CD4-positive, alpha-beta T cell treated with Interleukin-17A for 1 hour (primary cell): ENCODE data around the gene TAS1R2.
"Not testable (repeated sequence)": the region's sequence is repeated elsewhere in the genome, so short reads cannot be mapped to it uniquely, and the experiment has no call there.

Experiments
- DNase-seq: peaks from one replicate; pipeline ENCODE4 v3.0.0-alpha.2; 2020

The TAS1R2 gene

DNA sequence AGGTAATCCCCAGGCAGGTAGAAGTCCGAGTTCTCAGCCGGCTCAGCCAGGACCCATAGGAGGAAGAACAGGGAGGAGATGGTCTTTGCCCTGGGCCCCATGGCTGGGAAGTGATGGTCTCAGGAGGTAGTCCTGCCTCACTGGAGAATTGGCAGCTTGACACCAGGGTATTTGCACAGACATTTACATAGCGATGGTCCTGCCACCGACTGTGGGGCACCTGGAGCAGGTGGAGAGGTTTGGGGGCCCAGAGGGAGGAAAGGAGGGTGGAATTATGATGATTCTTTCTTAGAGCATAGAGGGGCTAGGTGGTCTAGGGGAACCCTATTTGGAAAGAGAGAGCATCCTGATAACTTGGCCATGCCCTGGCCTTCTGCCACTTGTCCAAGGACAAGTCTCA, at the start of gene TAS1R2:
TSS of gene TAS1R2 (minus strand) at position 101 of the 400 bp plus-strand sequence. CDS start at position 101, 0 bp downstream.
- DNase-seq: no peak

GRCh38 chr1:18907917-18908845, 48.7 kb upstream of the TAS1R2 start:
- DNase-seq: no peak

DNA sequence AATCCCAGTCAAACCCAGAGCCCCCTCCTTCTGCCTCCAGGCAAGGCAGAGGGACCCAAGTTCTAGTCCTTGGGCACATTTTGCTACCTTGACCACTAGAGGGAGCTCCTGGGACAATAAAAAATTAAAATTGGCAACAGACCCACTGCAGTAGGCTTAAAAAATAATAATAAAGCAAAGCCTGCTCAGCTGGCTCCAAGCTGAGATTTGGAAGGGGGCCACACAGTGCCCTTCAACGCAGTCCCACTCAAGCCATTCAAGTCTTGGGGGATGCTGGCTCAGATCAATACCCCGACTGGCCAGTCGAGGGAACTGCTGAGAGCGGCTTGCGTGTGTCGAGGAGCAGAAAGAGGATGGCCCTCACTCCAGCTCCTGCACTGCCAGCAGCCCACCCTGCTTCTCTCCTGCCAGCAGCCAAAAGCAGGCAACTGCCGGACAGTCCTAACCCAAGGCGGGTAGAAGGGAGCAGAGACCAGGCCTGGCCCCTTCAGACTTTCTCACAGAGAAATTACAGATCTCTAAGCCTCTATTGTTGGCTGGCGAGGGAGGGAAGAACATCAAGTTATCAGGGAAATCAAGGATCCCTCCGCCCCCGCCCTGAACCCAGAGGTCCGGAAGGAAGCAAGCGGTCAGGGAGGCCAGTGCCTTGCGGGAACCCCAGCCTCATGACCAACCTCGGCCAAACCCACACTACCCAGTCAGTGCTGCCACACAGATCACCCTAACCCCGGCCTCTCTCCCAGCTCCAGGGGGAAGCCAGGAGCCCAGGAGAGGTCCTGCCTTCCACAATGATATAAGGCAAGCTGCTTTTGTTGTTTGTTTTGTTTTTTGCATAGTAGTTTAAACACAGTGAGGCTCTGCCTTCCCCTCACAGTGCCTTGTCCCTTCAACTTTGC, 47.8 kb upstream of the TAS1R2 start:
- peak; percentile 86 for DNase-seq

DNA sequence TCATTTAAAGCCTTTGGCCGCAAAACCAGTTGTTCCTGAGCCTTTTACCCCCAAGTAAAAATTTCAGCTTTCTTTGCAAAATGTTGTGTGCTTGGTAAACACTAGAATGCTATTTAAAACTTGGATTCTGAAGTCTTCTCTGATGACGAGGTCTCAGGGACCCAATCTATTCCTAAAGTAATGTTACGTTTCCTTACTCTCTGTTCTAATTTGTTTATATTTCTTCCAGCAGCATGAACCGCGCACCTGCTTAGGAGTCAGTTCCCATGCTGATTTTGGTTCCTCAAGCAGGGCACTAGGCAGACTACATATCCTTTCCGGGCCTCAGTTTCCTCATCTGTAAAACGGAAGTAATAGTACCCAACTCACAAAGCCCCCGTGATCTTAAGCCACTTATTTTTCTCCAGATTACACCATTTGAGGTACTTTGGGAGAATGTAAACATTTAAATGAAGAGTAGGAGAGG, 43.9 kb upstream of the TAS1R2 start:
- DNase-seq: no peak

DNA sequence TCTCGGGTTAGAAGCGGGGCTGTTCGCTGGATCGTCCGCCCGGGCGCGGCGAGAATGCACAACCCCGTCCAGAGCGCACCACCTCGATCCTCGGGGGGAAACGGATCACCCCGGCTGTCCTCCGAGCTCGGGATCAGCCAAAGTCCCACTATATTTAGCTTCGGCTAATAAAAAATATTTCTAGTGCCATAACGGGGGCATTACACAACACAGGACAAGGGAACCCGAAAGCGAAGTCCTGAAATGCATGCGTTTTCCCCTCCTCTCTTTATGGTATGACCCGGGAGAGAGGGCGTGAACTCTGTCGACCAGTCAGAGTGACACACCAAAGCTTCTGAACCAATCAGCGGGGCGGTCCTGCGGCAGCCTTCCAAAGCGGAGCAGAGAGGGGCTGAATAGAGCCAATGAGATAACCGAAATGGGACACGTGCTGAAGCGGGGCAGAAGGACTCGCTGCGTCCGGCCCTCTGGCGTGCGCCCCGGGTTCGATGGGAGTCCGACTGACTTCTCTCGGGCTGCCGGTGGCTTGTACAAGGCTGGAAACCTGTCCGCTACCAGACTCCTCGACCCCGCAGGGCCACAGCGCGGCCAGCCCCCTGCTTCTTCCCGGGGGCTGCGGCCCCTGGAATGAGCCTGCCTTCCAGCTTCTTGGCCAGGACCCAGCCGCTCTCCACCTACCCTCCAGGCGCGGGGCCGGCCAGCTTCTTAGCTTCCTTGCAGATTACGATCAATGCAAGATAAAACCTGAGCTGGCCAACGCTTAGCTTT, 43.2 kb upstream of the TAS1R2 start, which contains the start of gene ALDH4A1:
TSS of gene ALDH4A1 (minus strand) at position 33 of the 768 bp plus-strand sequence. CDS start at position 1, 32 bp downstream.
- peak; percentile 98 for DNase-seq

- no peak for DNase-seq
Observed at GRCh38 chr1:18901952-18902522, 42.6 kb upstream of the TAS1R2 start.

- no peak for DNase-seq
Observed at GRCh38 chr1:18901147-18901951, 41.9 kb upstream of the TAS1R2 start.

GRCh38 chr1:18900303-18900841, 40.9 kb upstream of the TAS1R2 start:
- DNase-seq: no peak

DNA sequence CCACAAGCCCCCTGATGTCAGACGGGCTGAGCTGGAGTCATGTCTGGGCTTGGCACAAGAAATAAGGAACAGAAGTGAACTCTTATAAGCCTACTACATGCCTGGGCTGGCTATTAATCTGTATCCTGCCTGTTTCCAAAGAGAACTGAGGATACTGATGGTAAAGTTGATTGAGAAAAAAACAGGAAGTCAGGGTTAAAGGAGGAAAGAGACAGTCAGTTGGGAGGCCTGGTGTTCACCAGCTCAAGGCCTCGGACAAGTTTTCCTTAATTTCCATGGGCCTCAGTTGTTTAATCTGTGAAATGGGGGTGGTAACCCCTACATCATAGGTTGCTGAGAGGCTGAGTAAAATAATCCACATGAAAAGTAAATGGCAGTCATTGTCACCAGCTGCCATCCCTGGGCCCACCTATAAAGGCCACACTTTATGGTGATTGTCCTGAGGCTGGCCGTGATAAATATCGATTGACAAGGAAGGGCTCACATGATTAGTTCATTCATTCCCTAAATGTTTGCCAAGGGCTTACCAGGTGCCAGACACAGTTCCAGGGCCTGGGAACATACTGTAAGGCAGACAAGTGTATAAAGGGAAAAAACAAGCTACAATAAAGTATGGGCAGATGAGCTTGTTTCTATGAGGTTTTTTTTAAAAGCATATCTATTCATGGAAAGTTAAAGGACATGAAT, 40.0 kb upstream of the TAS1R2 start:
- no peak for DNase-seq

- DNase-seq: no peak
Observed at GRCh38 chr1:18898567-18898966, 39.1 kb upstream of the TAS1R2 start.

DNA sequence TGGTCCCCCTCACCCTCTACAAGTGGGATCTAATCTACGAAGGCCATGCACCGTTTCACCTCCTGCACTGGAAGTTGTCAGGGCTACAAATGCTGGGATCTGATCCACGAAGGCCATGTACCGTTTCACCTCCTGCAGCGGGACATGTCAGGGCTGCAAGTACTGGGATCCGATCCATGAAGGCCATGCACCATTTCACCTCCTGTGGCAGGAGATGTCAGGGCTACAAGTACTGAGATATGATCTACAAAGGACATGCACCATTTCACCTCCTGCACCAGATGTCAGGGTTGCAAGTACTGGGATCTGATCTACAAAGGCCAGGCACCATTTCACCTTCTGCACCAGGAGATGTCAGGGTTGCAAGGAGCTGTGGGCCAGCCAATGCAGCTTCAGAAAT, 35.9 kb upstream of the TAS1R2 start:
- no peak for DNase-seq

DNA sequence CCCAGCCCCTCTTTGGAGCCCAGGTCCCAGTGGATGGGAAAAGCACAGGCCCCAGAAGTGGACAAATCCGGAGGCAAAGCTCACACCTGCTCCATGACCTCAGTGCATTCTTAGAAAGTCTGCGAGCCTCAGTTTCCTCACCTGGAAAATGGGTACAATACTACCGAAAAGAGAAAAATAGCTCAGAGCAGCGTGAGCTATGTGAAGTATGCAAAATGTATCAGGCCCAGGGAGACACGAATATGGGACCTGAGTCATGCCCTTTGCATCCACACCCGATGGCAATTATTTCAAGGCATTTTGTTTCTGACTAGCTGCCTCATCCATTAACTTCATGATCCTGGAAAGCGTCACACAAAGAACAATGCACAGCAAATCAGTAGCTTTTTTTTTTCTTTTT, 33.7 kb upstream of the TAS1R2 start:
- DNase-seq: no peak

GRCh38 chr1:18891858-18892257, 32.4 kb upstream of the TAS1R2 start:
- DNase-seq: not testable (repeated sequence)

DNA sequence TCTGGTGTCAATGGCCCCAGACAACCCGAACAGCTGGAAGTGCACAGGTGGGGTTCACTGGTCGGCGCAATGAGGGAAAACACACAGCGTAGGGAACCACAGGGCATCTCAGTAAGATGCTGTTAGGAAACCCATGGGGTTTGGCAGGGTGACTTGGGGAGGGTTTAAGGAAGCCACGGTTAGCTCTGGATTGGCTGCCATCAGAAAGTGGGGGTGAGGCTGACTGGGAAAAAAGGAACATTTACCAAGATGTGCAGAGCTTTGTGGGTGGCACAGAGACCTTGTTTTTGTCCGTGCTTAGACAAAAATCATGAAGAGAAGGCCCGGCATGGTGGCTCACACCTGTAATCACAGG, 31.9 kb upstream of the TAS1R2 start:
- DNase-seq: no peak

- DNase-seq: no peak
Observed at GRCh38 chr1:18890706-18891425, 31.4 kb upstream of the TAS1R2 start.

DNA sequence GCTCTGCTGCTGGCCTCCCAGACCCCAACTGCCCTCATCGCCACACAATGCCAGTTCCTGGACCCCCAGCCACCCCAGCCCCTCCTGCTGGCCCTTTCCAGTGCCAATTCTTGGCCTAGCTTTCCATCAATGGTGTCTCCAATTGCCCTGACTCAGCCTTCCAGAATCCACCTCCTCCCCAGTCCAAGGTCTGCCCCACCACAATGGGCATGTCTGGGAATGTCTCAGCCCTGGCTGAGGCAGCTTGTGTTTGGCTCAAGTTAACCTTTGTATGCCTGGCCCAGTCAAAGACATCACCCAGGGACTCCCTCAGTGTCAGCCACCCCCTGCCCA, 26.5 kb upstream of the TAS1R2 start:
- DNase-seq: no peak

- no peak for DNase-seq
Observed at GRCh38 chr1:18885311-18886002, 26.0 kb upstream of the TAS1R2 start.

DNA sequence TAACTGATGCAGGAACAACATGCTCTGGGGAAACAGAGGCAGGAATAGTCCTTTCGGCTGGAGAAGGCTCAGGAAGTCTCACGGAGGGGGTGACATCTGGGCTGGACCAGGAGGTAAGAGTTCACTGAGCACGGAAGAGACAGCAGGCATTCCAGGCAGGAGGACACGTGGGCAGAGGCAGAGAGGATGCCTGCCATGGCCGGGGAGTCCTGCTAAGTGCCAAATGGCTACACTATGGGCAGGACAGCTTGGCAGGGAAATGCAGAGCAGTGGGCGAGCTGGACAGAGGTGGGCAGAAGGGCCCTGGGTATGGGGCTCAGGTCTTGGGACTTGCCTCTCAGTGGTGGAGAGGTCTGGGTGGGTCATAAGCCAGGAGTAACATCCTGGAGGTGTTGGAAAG, 25.3 kb upstream of the TAS1R2 start:
- DNase-seq: no peak

DNA sequence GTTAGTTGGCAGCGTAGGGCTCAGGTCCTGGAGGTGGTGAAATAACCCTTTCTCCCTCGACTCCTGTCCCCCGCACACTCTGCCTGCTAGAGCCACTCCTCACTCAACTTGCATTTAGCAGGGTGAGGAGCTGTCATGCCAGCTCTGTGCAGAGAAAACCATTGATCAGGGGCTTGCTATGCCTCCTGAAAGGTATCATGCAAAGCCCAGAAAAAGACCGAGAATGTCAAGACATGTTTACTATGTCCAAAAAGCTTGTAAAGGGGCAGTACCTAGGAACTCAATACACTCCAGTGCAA, 24.9 kb upstream of the TAS1R2 start:
- DNase-seq: no peak
